KOPT-K1 (cell line): Measurements from ENCODE around the gene MYDGF.
A peak's percentile ranks its signal among the peaks of the same experiment; 100 is the strongest.
"Not testable (repeated sequence)": the region's sequence is repeated elsewhere in the genome, so short reads cannot be mapped to it uniquely, and the experiment has no call there.

ENCODE experiments used
- H3K27ac ChIP-seq: fragments of 200-600 bp; sonication (generic); 2 replicates; pipeline ENCODE4 v1.5.1; 2016; ENCODE audit warnings: antibody characterized with exemption, mild to moderate bottlenecking, low read depth, low read length; ENCODE audit not compliant: poor library complexity, severe bottlenecking
- H3K36me3 ChIP-seq: fragments of 200-600 bp; sonication (generic); 2 replicates; pipeline ENCODE4 v1.5.1; 2017; ENCODE audit warnings: antibody characterized with exemption, mild to moderate bottlenecking, low read length, moderate library complexity; ENCODE audit not compliant: insufficient read depth
- H3K9me3 ChIP-seq: fragments of 200-600 bp; sonication (generic); 2 replicates; pipeline ENCODE4 v1.5.1; 2017; ENCODE audit warnings: antibody characterized with exemption, low read length, mild to moderate bottlenecking; ENCODE audit not compliant: insufficient read depth, poor library complexity, severe bottlenecking

MYDGF gene

GRCh38 chr19:4669723-4670480 is at the start of gene MYDGF:
Gene MYDGF (minus strand): TSS chr19:4670342. CDS start chr19:4670334, 8 bp downstream.
- H3K27ac ChIP-seq = peak within 1 kb of the TSS; percentile 52
- no peaks in the 10 kb centered on the region for H3K9me3 ChIP-seq
- peaks cover 40% of the 10 kb centered on the region for H3K36me3 ChIP-seq

GRCh38 chr19:4719499-4719866 is 49.3 kb upstream of the MYDGF start:
- H3K27ac ChIP-seq = no peak overlapping the region
- peaks cover 73% of the 10 kb centered on the region for H3K36me3 ChIP-seq
- H3K9me3 ChIP-seq = no peaks in the 10 kb centered on the region

- Histone ChIP-seq H3K9me3 (no peaks in the 10 kb centered on the region), H3K27ac (no peak overlapping the region), H3K36me3 (peaks cover 86% of the 10 kb centered on the region)
These were observed 48.0 kb upstream of the MYDGF start for GRCh38 chr19:4717966-4718701.

- Histone ChIP-seq H3K36me3 (peaks cover 94% of the 10 kb centered on the region), H3K27ac (no peak overlapping the region), H3K9me3 (no peaks in the 10 kb centered on the region)
These were observed 47.2 kb upstream of the MYDGF start for GRCh38 chr19:4717191-4717965.

GRCh38 chr19:4715529-4716221 is 45.5 kb upstream of the MYDGF start:
- Histone ChIP-seq H3K36me3 (peaks cover 100% of the 10 kb centered on the region), H3K9me3 (no peaks in the 10 kb centered on the region), H3K27ac (no peak overlapping the region)

- not testable (repeated sequence) for H3K9me3 ChIP-seq, H3K27ac ChIP-seq
- H3K36me3 ChIP-seq = peaks cover 100% of the 10 kb centered on the region
These were observed 45.0 kb upstream of the MYDGF start for GRCh38 chr19:4715178-4715528.

- Histone ChIP-seq H3K9me3 (no peaks in the 10 kb centered on the region), H3K27ac (no peak overlapping the region), H3K36me3 (peaks cover 100% of the 10 kb centered on the region)
These were observed 43.9 kb upstream of the MYDGF start for GRCh38 chr19:4714016-4714415.

GRCh38 chr19:4713384-4713951 is 43.3 kb upstream of the MYDGF start:
- H3K36me3 ChIP-seq = peaks cover 100% of the 10 kb centered on the region
- H3K27ac ChIP-seq = no peak overlapping the region
- no peaks in the 10 kb centered on the region for H3K9me3 ChIP-seq

GRCh38 chr19:4712771-4713170 is 42.6 kb upstream of the MYDGF start:
- H3K9me3 ChIP-seq = no peaks in the 10 kb centered on the region
- peaks cover 100% of the 10 kb centered on the region for H3K36me3 ChIP-seq
- no peak overlapping the region for H3K27ac ChIP-seq

GRCh38 chr19:4711211-4711610 is 41.1 kb upstream of the MYDGF start:
- no peaks in the 10 kb centered on the region for H3K9me3 ChIP-seq

GRCh38 chr19:4710281-4710600 is 40.1 kb upstream of the MYDGF start:
- H3K36me3 ChIP-seq = peaks cover 95% of the 10 kb centered on the region
- no peak overlapping the region for H3K27ac ChIP-seq
- no peaks in the 10 kb centered on the region for H3K9me3 ChIP-seq

More at GRCh38 chr19:4711211-4711610, 41.1 kb upstream of the MYDGF start:
- Histone ChIP-seq H3K27ac (no peak overlapping the region), H3K36me3 (peaks cover 97% of the 10 kb centered on the region)

- no peaks in the 10 kb centered on the region for H3K9me3 ChIP-seq
- H3K27ac ChIP-seq = no peak overlapping the region
- peaks cover 95% of the 10 kb centered on the region for H3K36me3 ChIP-seq
These were observed 39.5 kb upstream of the MYDGF start for GRCh38 chr19:4709440-4710280.

GRCh38 chr19:4707956-4708650 is 38.0 kb upstream of the MYDGF start:
- H3K36me3 ChIP-seq = peaks cover 95% of the 10 kb centered on the region
- no peak overlapping the region for H3K27ac ChIP-seq
- H3K9me3 ChIP-seq = no peaks in the 10 kb centered on the region
